ENCODE measurements around the gene LAPTM5. TPM values are rescaled to one million over a fixed set of nuclear protein-coding genes. Genes with fewer than 3 reads are reported as not detected.
A peak's percentile ranks its signal among the peaks of the same experiment; 100 is the strongest.

The LAPTM5 gene
- total and polyA plus RNA-seq, 2 donors (not counting 3 experiments of a cell fraction or from before 2014, with no cell fraction given): 83.4 to 95.2 TPM

DNA sequence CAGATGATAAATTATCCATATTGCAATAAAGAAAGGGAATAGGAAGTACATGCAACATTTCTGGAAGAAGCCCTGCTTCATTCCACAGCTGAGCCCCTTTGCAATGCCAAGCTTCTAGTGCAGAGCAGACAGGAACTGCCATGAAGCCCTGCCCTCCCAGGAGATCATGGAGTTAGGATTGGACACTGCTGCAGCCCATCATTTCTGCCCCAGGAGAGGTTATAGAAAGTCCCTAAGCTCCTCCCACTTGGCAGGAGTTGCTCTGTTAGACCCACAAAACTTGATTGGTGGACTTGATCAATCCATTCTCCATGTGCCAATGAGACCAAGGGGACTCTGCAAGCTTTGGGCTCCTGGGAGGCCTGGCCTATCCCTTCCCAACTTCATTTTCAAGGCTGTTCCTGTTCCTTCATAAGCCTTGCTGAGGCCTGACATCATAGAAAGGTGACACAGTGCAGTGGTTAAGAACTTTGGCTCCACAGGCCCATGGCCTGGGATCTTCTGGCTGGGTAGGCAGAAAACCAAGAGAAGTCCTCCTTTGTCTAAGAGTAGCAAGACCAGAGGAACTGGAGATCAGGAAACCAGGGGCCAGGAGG, 1.3 kb upstream of the LAPTM5 start:
- Histone ChIP-seq H4K20me1 (replicated peaks; ENCODE audit: control insufficient read depth, extremely low read depth, insufficient read depth, low read length) (no peaks in the 10 kb centered on the region), H3K27ac (ENCODE audit: insufficient read depth, low read depth, low read length) (no peak overlapping the region), H2AFZ (ENCODE audit: low read depth, low read length) (no peak overlapping the region), H3K79me2 (ENCODE audit: control insufficient read depth, insufficient read depth, low read length) (peaks cover 21% of the 10 kb centered on the region), H3K9ac (replicated peaks; ENCODE audit: extremely low read depth, insufficient read depth, low read length) (no peak overlapping the region), H3K9me3 (replicated peaks; ENCODE audit: control insufficient read depth, insufficient read depth, low read length) (no peaks in the 10 kb centered on the region), H3K27me3 (ENCODE audit: control insufficient read depth in 2 of 2, insufficient read depth in 2 of 2, low read length in 2 of 2) (no peaks in the 10 kb centered on the region), H3K4me1 (ENCODE audit: control insufficient read depth, extremely low read depth, insufficient read depth, low read length) (peaks cover 27% of the 10 kb centered on the region), H3K9me1 (replicated peaks; ENCODE audit: control insufficient read depth, extremely low read depth, insufficient read depth, low read length) (no peaks in the 10 kb centered on the region), H3K36me3 (ENCODE audit: control insufficient read depth in 2 of 2, extremely low read depth in 1 of 2, insufficient read depth in 2 of 2, low read length in 2 of 2) (no peaks in the 10 kb centered on the region), H3K4me3 (replicated peaks in 1 of 3; ENCODE audit: insufficient read depth in 1 of 3, low read depth in 1 of 3, low read length in 3 of 3) (no peak overlapping the region), H3K4me2 (ENCODE audit: insufficient read depth, low read length) (no peak overlapping the region)
- no TSS peak for BruUV-seq (replicated peaks)
- dilution Hi-C loops (cut with MboI; ENCODE audit: extremely low pct_ligation_motif_present, low sequenced_read_pairs) (no loop called here), intact Hi-C loops (cut with micrococcal nuclease) (no loop called here)
- TF ChIP-seq EZH2 (IDR thresholded peaks at IDR 0.05; ENCODE audit: borderline replicate concordance, low read depth, low read length, severe bottlenecking): no peak
- TF ChIP-seq POLR2AphosphoS5 (IDR thresholded peaks at IDR 0.05; ENCODE audit: insufficient read depth, low read depth, low read length): no peak
- TF ChIP-seq, protein P1, sequence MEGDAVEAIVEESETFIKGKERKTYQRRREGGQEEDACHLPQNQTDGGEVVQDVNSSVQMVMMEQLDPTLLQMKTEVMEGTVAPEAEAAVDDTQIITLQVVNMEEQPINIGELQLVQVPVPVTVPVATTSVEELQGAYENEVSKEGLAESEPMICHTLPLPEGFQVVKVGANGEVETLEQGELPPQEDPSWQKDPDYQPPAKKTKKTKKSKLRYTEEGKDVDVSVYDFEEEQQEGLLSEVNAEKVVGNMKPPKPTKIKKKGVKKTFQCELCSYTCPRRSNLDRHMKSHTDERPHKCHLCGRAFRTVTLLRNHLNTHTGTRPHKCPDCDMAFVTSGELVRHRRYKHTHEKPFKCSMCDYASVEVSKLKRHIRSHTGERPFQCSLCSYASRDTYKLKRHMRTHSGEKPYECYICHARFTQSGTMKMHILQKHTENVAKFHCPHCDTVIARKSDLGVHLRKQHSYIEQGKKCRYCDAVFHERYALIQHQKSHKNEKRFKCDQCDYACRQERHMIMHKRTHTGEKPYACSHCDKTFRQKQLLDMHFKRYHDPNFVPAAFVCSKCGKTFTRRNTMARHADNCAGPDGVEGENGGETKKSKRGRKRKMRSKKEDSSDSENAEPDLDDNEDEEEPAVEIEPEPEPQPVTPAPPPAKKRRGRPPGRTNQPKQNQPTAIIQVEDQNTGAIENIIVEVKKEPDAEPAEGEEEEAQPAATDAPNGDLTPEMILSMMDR (IDR thresholded peaks at IDR 0.05; ENCODE audit: extremely low read depth in 1 of 2, insufficient read depth in 1 of 2, low read depth in 1 of 2, low read length in 2 of 2): no peak
- TF ChIP-seq FOS (IDR thresholded peaks at IDR 0.05; ENCODE audit: borderline replicate concordance, insufficient read depth, low read length): no peak
- no peak for TF ChIP-seq JUN (IDR thresholded peaks at IDR 0.05; ENCODE audit: borderline replicate concordance, insufficient read depth, insufficient read length, low read depth)
- TF ChIP-seq, protein P2, sequence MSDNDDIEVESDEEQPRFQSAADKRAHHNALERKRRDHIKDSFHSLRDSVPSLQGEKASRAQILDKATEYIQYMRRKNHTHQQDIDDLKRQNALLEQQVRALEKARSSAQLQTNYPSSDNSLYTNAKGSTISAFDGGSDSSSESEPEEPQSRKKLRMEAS (IDR thresholded peaks at IDR 0.05; ENCODE audit: insufficient read depth, insufficient read length): no peak
- TF ChIP-seq GATA2 (IDR thresholded peaks at IDR 0.05; ENCODE audit: insufficient read depth, insufficient read length, low read depth, low read length): no peak
- no peak for TF ChIP-seq MYC (IDR thresholded peaks at IDR 0.05; ENCODE audit: low read depth, low read length)
- no peak for TF ChIP-seq POLR2A (IDR thresholded peaks at IDR 0.05; ENCODE audit: low read depth, low read length)
- DNase-seq (ENCODE audit: low read depth, low spot score) (peak; percentile 32), FAIRE-seq (no peak)
- POLR2A ChIA-PET: interaction anchor here (1.1 kb wide), 1 partner anchor 41 kb away, joined by 3 read pairs; no protein-coding TSS in a partner anchor
- CTCF ChIA-PET: interaction anchor here (0.9 to 3.8 kb wide), 6 partner anchors 16 to 152 kb away, joined by 3 to 38 read pairs (median 5); no protein-coding TSS in a partner anchor
